T-helper 17 cell (primary cell): ENCODE results near the gene HTATSF1. TPM values are rescaled to one million over a fixed set of nuclear protein-coding genes. Genes with fewer than 3 reads are reported as not detected.

Source experiments
- ATAC-seq: fragments of 150-1000 bp; cut with Tn5 transposase; 2 replicates; pipeline ENCODE4 v1.10.0; 2021; ENCODE audit warnings: mild to moderate bottlenecking, moderate library complexity
- DNase-seq, 3 donors: peaks; one replicate each; pipeline versions ENCODE4 v3.0.0 to v3.0.0-alpha.2; 2020 to 2021
- H3K9me3 ChIP-seq: one replicate; pipeline ENCODE4 v1.7.0; 2013; ENCODE audit warnings: low read length, mild to moderate bottlenecking; ENCODE audit not compliant: control insufficient read depth, poor library complexity, severe bottlenecking
- H3K27ac Mint-ChIP-seq: one replicate; pipeline ENCODE4 v1.8.0; 2022; ENCODE audit warnings: mild to moderate bottlenecking, moderate library complexity, mixed read lengths
- H3K27me3 Mint-ChIP-seq: one replicate; pipeline ENCODE4 v1.8.0; 2022; ENCODE audit warnings: mixed read lengths
- H3K36me3 Mint-ChIP-seq: one replicate; pipeline ENCODE4 v1.8.0; 2022; ENCODE audit warnings: low read depth, mixed read lengths
- H3K4me1 Mint-ChIP-seq: one replicate; pipeline ENCODE4 v1.8.0; 2022; ENCODE audit warnings: mild to moderate bottlenecking, mixed read lengths
- H3K4me3 Mint-ChIP-seq: one replicate; pipeline ENCODE4 v1.8.0; 2022; ENCODE audit warnings: mild to moderate bottlenecking, moderate library complexity, mixed read lengths
- total RNA-seq, 4 donors: library from RNA in 2 of 4; stranded (reverse) in 2 of 4; gene quantifications; one replicate each; pipeline ENCODE4 v1.2.3 and lab custom pipeline; 2022 to 2026

HTATSF1 gene, protein sequence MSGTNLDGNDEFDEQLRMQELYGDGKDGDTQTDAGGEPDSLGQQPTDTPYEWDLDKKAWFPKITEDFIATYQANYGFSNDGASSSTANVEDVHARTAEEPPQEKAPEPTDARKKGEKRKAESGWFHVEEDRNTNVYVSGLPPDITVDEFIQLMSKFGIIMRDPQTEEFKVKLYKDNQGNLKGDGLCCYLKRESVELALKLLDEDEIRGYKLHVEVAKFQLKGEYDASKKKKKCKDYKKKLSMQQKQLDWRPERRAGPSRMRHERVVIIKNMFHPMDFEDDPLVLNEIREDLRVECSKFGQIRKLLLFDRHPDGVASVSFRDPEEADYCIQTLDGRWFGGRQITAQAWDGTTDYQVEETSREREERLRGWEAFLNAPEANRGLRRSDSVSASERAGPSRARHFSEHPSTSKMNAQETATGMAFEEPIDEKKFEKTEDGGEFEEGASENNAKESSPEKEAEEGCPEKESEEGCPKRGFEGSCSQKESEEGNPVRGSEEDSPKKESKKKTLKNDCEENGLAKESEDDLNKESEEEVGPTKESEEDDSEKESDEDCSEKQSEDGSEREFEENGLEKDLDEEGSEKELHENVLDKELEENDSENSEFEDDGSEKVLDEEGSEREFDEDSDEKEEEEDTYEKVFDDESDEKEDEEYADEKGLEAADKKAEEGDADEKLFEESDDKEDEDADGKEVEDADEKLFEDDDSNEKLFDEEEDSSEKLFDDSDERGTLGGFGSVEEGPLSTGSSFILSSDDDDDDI
- total RNA-seq = 10 to 100 TPM; 35.9 to 36.5 TPM
- total RNA-seq (lab: John Stamatoyannopoulos, UW) = 101 to 129 reads per million in 2 donors

DNA sequence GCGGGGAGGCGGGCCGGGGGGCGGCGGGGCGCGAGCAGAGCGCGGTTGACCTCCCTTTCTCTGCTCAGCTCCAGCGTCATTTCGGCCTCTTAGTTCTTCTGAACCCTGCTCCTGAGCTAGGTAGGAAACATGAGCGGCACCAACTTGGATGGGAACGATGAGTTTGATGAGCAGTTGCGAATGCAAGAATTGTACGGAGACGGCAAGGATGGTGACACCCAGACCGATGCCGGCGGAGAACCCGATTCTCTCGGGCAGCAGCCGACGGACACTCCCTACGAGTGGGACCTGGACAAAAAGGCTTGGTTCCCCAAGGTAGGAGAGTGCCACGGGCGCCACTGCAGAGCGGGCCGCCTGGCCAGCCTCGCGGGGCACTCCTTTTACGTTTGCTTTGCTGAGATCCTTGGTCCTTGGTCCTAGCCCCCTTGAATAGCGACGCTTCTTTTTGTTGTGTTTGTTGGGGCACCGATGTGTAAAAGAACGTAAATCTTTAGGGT, at the start of gene HTATSF1:
Gene HTATSF1 (plus strand): TSS at position 37 of the 497 bp plus-strand sequence. CDS start 93 bp downstream, at position 130.
- no peaks in the 10 kb centered on the region for H3K36me3 Mint-ChIP-seq

GRCh38 chrX:136447968-136448367, 49.4 kb upstream of the HTATSF1 start:
- Mint-ChIP-seq H3K4me3 (no peak overlapping the region), H3K36me3 (no peaks in the 10 kb centered on the region), H3K27ac (no peak overlapping the region), H3K27me3 (no peaks in the 10 kb centered on the region), H3K4me1 (no peaks in the 10 kb centered on the region)
- ATAC-seq (no peak), DNase-seq (no peak)
- H3K9me3 ChIP-seq = no peaks in the 10 kb centered on the region

More for the DNA sequence above, at the start of gene HTATSF1:
- H3K27me3 Mint-ChIP-seq = no peaks in the 10 kb centered on the region
- DNase-seq (no peak), ATAC-seq (no peak)
- no peaks in the 10 kb centered on the region for H3K9me3 ChIP-seq
- peaks cover 9% of the 10 kb centered on the region for H3K4me1 Mint-ChIP-seq
- peak within 1 kb of the TSS; percentile 92 for H3K27ac Mint-ChIP-seq
- peak within 1 kb of the TSS; percentile 90 for H3K4me3 Mint-ChIP-seq

GRCh38 chrX:136450050-136450830, 47.2 kb upstream of the HTATSF1 start:
- Mint-ChIP-seq H3K27me3 (no peaks in the 10 kb centered on the region), H3K4me1 (no peaks in the 10 kb centered on the region), H3K36me3 (no peaks in the 10 kb centered on the region), H3K4me3 (no peak overlapping the region), H3K27ac (no peak overlapping the region)
- DNase-seq = no peak
- H3K9me3 ChIP-seq = no peaks in the 10 kb centered on the region
- no peak for ATAC-seq

GRCh38 chrX:136452614-136453013, 44.8 kb upstream of the HTATSF1 start:
- ATAC-seq (no peak), DNase-seq (no peak)
- Mint-ChIP-seq H3K4me3 (no peak overlapping the region), H3K27ac (no peak overlapping the region), H3K36me3 (no peaks in the 10 kb centered on the region), H3K27me3 (no peaks in the 10 kb centered on the region), H3K4me1 (no peaks in the 10 kb centered on the region)
- no peaks in the 10 kb centered on the region for H3K9me3 ChIP-seq

DNA sequence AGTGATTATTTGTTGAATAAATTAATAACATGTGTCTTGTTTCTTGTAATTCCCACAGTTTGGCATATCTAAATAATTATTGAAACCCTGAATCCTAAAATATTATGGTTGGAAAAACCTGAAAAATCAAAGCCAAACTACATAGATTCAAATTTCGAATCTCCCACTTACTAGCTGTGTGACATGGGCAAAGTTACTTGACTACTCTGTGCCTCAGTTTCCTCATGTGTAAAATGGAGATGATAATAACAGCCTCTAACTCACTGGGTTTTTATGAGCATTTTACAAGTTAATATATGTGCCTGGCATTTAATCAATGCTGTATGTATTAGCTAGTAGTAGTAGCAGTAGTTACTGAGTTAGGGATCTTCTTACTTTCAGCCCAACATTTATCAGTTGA, 44.3 kb upstream of the HTATSF1 start:
- ATAC-seq = no peak
- H3K9me3 ChIP-seq = no peaks in the 10 kb centered on the region
- H3K27ac Mint-ChIP-seq = no peak overlapping the region
- H3K4me3 Mint-ChIP-seq = no peak overlapping the region
- no peaks in the 10 kb centered on the region for H3K4me1 Mint-ChIP-seq
- H3K36me3 Mint-ChIP-seq = no peaks in the 10 kb centered on the region
- DNase-seq = no peak
- no peaks in the 10 kb centered on the region for H3K27me3 Mint-ChIP-seq

GRCh38 chrX:136453771-136454170, 43.6 kb upstream of the HTATSF1 start:
- no peak for ATAC-seq
- no peak overlapping the region for H3K27ac Mint-ChIP-seq
- no peak for DNase-seq
- no peaks in the 10 kb centered on the region for H3K36me3 Mint-ChIP-seq
- H3K4me1 Mint-ChIP-seq = no peaks in the 10 kb centered on the region
- H3K27me3 Mint-ChIP-seq = no peaks in the 10 kb centered on the region
- H3K4me3 Mint-ChIP-seq = no peak overlapping the region
- no peaks in the 10 kb centered on the region for H3K9me3 ChIP-seq

GRCh38 chrX:136456133-136456532, 41.3 kb upstream of the HTATSF1 start:
- ATAC-seq = no peak
- H3K27me3 Mint-ChIP-seq = no peaks in the 10 kb centered on the region
- no peaks in the 10 kb centered on the region for H3K4me1 Mint-ChIP-seq
- no peaks in the 10 kb centered on the region for H3K9me3 ChIP-seq
- H3K36me3 Mint-ChIP-seq = no peaks in the 10 kb centered on the region
- DNase-seq = no peak
- no peak overlapping the region for H3K4me3 Mint-ChIP-seq
- H3K27ac Mint-ChIP-seq = no peak overlapping the region

- no peak for DNase-seq
- Mint-ChIP-seq H3K27ac (no peak overlapping the region), H3K27me3 (no peaks in the 10 kb centered on the region), H3K36me3 (no peaks in the 10 kb centered on the region), H3K4me3 (no peak overlapping the region), H3K4me1 (no peaks in the 10 kb centered on the region)
- no peaks in the 10 kb centered on the region for H3K9me3 ChIP-seq
- ATAC-seq = no peak
These were observed 40.0 kb upstream of the HTATSF1 start for GRCh38 chrX:136457303-136457917.

GRCh38 chrX:136464589-136464988, 32.8 kb upstream of the HTATSF1 start:
- H3K27ac Mint-ChIP-seq = no peak overlapping the region
- H3K27me3 Mint-ChIP-seq = no peaks in the 10 kb centered on the region
- H3K4me3 Mint-ChIP-seq = no peak overlapping the region
- peaks cover 2% of the 10 kb centered on the region for H3K36me3 Mint-ChIP-seq
- no peaks in the 10 kb centered on the region for H3K4me1 Mint-ChIP-seq
- ATAC-seq = no peak
- no peak for DNase-seq
- H3K9me3 ChIP-seq = peaks cover 2% of the 10 kb centered on the region

DNA sequence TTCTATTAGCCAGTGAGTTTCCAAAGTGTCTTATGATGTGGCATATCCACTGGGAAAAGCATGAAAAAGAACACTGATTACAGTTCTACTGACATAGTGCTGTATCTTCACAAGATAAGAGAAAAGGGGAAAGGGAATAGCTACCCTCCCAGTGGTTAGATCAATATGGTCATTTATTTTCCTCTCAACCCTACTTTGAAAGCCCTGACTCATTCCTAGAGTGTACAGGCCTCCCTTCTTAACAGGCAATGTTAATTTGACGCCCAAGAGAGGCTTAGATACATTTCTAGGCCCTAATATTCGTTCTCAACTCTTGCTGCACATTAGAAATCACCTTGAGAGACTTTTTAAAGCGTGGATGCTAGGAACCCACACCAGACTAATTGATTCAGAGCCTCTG, 30.1 kb upstream of the HTATSF1 start:
- ATAC-seq (no peak), DNase-seq (no peak)
- H3K9me3 ChIP-seq = peaks cover 2% of the 10 kb centered on the region
- Mint-ChIP-seq H3K4me3 (no peak overlapping the region), H3K36me3 (peaks cover 2% of the 10 kb centered on the region), H3K27me3 (no peaks in the 10 kb centered on the region), H3K27ac (no peak overlapping the region), H3K4me1 (no peaks in the 10 kb centered on the region)

GRCh38 chrX:136468391-136469103, 28.8 kb upstream of the HTATSF1 start:
- Mint-ChIP-seq H3K27me3 (no peaks in the 10 kb centered on the region), H3K4me3 (peak overlapping the region; percentile 7), H3K27ac (no peak overlapping the region), H3K36me3 (peaks cover 2% of the 10 kb centered on the region), H3K4me1 (no peaks in the 10 kb centered on the region)
- peaks cover 2% of the 10 kb centered on the region for H3K9me3 ChIP-seq
- ATAC-seq = no peak
- DNase-seq = no peak

GRCh38 chrX:136473663-136474062, 23.7 kb upstream of the HTATSF1 start:
- H3K27ac Mint-ChIP-seq = no peak overlapping the region
- no peak for DNase-seq
- ATAC-seq = no peak
- H3K9me3 ChIP-seq = peaks cover 2% of the 10 kb centered on the region
- H3K27me3 Mint-ChIP-seq = no peaks in the 10 kb centered on the region
- no peak overlapping the region for H3K4me3 Mint-ChIP-seq
- H3K36me3 Mint-ChIP-seq = no peaks in the 10 kb centered on the region
- H3K4me1 Mint-ChIP-seq = no peaks in the 10 kb centered on the region
